PFSK-1 (cell line): ENCODE results near the gene PAIP2B.

Experiments used
- POLR2AphosphoS5 ChIP-seq: IDR thresholded peaks from 2 replicates; pipeline ENCODE4 v1.6.1; 2012; ENCODE audit warnings: low read depth, mild to moderate bottlenecking, control low read depth, low read length, moderate library complexity
- TAF1 ChIP-seq: IDR thresholded peaks from 2 replicates; pipeline ENCODE4 v1.6.1; 2012; ENCODE audit warnings: low read length, control low read depth, borderline replicate concordance; ENCODE audit not compliant: insufficient read depth

DNA sequence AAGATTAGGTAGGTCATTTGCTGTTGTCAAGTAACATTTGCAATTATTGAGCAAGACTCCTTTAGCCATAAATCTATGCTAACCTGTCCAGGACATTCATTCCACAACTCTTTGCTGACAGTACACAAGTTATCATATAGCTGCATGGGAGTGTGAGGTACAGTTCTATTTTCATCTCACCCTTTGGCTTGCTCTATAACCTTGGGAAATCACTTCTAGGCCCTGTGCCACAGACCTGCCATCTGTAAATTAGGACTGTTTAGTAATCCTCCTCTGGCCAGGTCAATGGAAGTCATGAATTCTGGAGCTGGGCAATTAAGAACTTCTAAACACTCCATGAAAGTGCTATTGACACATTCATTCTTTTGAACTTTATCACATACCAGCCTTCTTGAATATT lies 34.6 kb upstream of the PAIP2B start:
- no peak for TF ChIP-seq TAF1
- TF ChIP-seq POLR2AphosphoS5, result no peak
